ENCODE measurements around the gene CASTOR1.

DNA sequence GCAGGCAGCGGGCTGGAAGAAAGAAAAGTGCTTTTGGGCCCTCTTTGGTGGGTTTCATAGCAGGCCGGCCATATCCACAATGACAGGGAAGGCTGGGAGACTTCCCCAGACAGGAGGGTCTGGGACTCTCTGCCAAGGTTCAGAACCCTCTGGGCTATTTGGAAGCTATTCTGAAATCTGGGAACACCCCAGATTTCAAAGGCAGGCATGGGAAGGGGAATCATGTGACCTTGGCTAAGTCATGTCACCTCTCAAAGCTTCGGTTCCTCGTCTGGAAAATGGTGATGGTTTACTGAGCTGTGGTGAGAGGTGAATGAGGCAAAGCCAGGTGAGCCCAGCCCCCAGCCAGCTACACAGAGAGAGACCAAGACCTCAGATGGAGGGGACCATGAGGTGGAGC lies 4.6 kb downstream of the CASTOR1 start:
- TF ChIP-seq POLR2A (IDR thresholded peaks at IDR 0.05; ENCODE audit: low read depth, low read length) = no peak
- TF ChIP-seq, protein P1, sequence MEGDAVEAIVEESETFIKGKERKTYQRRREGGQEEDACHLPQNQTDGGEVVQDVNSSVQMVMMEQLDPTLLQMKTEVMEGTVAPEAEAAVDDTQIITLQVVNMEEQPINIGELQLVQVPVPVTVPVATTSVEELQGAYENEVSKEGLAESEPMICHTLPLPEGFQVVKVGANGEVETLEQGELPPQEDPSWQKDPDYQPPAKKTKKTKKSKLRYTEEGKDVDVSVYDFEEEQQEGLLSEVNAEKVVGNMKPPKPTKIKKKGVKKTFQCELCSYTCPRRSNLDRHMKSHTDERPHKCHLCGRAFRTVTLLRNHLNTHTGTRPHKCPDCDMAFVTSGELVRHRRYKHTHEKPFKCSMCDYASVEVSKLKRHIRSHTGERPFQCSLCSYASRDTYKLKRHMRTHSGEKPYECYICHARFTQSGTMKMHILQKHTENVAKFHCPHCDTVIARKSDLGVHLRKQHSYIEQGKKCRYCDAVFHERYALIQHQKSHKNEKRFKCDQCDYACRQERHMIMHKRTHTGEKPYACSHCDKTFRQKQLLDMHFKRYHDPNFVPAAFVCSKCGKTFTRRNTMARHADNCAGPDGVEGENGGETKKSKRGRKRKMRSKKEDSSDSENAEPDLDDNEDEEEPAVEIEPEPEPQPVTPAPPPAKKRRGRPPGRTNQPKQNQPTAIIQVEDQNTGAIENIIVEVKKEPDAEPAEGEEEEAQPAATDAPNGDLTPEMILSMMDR (IDR thresholded peaks at IDR 0.05; ENCODE audit: extremely low read depth in 1 of 2, insufficient read depth in 1 of 2, low read depth in 1 of 2, low read length in 2 of 2) = no peak
- no peak for TF ChIP-seq EZH2 (IDR thresholded peaks at IDR 0.05; ENCODE audit: borderline replicate concordance, low read depth, low read length, severe bottlenecking)
- TF ChIP-seq POLR2AphosphoS5 (IDR thresholded peaks at IDR 0.05; ENCODE audit: insufficient read depth, low read depth, low read length) = no peak
- TF ChIP-seq, protein P2, sequence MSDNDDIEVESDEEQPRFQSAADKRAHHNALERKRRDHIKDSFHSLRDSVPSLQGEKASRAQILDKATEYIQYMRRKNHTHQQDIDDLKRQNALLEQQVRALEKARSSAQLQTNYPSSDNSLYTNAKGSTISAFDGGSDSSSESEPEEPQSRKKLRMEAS (IDR thresholded peaks at IDR 0.05; ENCODE audit: insufficient read depth, insufficient read length) = no peak
- TF ChIP-seq FOS (IDR thresholded peaks at IDR 0.05; ENCODE audit: borderline replicate concordance, insufficient read depth, low read length) = no peak
- no peak for TF ChIP-seq JUN (IDR thresholded peaks at IDR 0.05; ENCODE audit: borderline replicate concordance, insufficient read depth, insufficient read length, low read depth)
- no peak for TF ChIP-seq GATA2 (IDR thresholded peaks at IDR 0.05; ENCODE audit: insufficient read depth, insufficient read length, low read depth, low read length)
- no peak for TF ChIP-seq MYC (IDR thresholded peaks at IDR 0.05; ENCODE audit: low read depth, low read length)

Measured in endothelial cell of umbilical vein (primary cell).